GM21528 (cell line): Measurements from ENCODE around the gene PHACTR3.

Source experiments
- ATAC-seq: cut with Tn5 transposase; IDR thresholded peaks from one replicate; pipeline ENCODE4 v1.9.1; 2021; ENCODE audit warnings: mild to moderate bottlenecking, moderate library complexity; ENCODE audit not compliant: unreplicated experiment, low FRiP score

PHACTR3 gene

DNA sequence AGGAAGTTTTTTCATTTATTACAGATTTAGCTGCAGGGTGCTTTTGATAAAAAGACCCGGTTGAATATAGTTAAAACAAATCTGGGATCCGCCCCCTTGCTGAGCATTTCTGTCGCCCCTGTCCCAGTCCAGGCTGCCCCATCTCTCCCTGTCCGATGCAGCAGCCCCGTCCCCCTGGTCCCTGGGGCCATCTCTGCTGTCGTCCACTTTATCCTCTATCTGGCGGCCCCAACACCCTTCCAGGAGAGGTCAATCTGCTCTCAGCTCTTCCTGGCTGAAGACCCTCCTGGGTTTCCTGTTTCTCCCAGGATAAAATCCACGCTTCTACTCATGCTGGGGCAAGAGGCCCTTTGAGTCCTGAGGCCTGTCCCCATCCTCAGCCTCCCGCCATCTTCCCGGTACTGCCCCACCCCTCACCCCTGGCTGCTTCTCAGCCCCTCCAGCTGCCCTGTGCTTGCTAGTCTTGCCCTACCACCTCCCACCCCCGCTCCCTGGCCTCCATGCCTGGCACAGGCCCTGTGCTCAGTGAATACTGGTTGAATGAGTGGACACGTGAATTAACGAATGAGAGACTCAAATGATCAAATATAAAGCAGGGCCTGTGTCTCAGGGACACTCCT lies 16.0 kb upstream of the PHACTR3 start:
- ATAC-seq, result no peak

- no peak for ATAC-seq
Measured at GRCh38 chr20:59589086-59589684, 15.2 kb upstream of the PHACTR3 start.

DNA sequence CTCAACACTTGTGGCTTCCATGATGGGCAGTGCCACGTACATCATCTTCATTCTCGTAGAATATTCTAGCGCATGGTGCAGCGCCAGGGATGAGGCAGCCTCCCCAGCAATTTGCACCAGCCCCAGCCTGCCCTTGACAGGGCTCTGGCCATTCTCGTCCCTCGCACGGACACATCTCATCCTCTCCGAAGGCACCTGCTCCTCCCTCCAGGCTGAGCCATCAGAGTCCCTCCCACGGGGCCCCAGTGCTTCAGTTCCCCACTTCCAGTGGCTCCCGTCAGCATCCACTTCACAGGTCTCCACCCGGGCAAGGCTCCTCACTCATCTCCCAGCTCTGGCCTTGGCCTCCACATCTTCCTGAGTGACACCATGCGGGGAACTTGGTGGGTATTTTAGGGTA lies 13.3 kb upstream of the PHACTR3 start:
- ATAC-seq, result no peak

DNA sequence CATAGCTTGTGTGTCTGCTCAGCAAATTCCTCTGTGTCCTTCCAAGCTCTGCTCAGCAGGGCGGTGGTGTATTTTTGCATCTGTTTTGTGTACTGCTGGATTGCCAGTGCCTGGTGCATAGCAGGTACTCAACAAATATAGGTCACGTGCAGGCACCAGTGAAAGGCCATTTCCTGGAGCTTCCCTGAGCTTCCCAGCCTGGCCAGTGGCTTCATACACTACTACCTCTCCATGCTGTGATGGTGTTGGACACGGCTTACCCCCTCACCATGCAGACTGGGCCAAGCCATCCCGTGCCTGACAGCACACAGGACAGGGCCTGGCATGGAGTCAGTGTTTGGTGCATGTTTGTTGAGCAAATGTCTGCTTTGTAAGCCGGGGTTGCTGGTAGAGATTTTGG lies 7.7 kb upstream of the PHACTR3 start:
- ATAC-seq, result no peak

GRCh38 chr20:59597240-59597639 lies 7.1 kb upstream of the PHACTR3 start:
- ATAC-seq, result no peak

DNA sequence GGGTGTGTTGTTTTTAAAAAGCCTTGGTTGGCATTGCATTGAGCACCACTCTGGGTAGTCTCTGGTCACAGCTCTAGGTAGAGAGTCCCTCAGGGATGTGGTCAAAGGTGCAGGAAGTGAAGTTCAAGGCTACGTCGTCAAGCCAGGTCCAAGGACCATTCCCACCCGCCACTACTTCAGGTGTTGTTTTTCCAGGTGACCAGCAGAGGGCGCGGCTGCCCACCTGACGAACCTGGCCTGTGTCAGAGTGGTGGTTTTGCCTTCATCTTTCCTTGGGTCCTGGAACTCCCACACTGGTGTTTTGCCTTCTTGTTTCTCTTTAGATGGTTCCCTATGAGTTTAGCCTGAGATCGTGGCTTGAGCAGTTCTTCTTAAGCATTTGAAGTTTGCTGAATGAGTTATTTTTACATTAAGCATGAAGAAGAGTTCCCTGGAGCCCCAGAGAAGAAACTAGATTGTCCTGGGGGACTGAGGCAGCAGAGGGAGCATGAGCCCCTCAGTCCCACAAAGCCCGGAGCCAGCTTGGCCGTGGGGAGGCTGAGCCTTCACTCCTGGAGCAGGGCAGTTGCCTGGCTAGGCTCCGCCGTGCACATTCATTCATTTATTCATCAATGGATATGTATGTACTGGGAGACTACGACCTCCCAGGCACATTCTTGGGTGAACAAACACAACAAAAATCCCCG lies 5.6 kb upstream of the PHACTR3 start:
- ATAC-seq, result peak; percentile 55

DNA sequence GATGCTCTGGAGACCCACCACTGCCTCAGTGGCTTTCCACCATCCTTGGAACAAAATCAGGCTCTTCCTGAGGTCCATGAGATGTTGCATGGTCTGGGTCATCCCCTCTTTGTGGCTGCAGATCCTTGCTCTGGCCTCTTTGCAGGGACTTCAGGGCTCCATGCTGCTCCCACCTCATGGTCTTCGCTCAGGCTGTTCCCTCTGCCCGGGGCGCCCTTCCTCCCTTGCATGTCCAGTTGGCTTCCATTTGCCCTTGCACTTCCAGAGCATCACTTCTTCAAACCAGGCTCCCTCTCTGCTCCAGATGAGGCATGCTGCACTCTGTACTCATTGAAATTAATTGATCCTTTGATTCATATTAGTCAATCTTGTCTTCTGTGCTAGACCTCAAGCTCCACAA lies 4.4 kb upstream of the PHACTR3 start:
- ATAC-seq, result no peak

DNA sequence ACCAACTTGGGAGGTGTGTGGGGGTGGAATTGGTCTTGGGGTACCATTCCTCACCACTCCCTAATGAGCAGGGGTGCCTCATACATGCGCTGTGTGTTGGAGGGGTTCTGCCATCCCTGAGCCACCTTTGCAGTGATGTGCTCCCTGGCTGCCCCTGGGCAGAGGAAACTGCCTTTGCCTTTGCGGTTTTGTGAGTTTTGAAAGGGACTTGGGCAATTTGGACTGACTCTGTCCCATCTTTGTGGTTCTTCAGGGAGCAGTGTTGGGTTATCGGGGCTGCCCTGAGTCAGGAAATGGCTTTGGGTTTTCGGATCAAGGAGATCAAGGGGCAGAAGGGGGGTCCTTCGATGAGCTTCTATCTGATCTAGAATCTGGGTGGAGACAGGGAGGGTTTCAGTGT lies 3.9 kb upstream of the PHACTR3 start:
- no peak for ATAC-seq

DNA sequence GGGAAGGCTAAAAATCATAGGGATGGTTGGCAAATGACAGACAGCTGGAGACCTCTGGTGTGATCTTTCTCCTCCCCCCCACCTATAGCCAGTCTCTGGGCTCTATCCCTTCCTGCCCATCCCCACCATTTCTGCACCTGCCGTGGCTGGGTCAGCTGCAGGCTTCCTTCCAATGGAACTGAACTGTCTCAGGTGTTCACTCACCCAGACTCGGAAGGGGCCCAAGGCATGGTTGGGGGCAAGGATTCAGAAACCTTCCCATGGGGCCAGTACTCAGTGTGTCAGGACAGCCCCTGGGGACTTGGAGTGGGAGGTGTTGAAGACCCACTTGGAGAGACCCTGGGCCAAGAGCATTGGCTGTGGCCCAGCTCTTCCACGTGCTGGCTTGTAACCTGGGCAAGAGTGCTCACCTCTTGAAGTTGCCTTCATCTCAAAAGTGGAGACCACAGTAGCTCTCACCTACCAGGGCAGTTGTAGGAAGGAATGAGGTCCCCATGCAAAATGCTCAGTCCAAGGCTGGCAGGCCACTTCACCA lies 1.7 kb upstream of the PHACTR3 start:
- no peak for ATAC-seq

- ATAC-seq, result no peak
Measured at GRCh38 chr20:59603176-59603575, 1.2 kb upstream of the PHACTR3 start.

GRCh38 chr20:59604741-59605600 lies 631 bp downstream of the PHACTR3 start:
- ATAC-seq, result no peak

DNA sequence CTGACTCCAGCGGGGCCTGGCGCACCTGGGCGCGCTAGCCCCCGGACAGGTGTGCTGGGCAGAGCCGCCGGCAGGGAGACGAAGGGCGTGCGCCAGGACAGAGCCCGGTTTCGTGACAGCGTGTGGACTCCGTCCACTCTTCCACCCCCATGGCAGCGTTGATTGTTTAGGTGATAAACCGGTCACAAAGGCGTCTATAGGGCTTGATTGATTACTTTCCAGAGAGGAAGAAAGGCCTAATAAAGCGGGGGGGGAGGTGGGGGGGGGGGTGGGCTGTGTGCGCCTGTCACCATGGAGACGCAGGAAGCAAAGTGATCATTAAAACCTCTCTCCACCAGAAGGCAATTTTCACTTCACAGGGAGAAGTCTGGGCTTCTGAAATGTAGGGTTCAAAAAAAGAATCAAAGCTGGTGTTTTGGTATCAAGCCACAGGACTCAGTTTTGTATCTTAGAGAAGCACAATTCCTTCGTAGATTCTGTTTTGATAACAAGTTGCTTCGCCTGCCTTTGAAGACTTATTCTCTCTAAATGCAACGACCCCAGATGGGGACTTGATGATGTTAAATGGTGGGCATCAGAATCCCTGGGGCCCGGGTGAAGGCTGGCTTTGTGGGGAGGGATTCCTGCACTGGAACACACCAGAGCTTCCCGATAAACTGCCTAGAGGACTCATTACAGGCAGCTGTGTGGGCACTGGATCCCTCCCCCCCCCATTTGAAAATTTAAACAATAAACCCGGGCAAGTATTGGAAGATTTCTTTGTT lies 1.4 kb downstream of the PHACTR3 start:
- no peak for ATAC-seq

DNA sequence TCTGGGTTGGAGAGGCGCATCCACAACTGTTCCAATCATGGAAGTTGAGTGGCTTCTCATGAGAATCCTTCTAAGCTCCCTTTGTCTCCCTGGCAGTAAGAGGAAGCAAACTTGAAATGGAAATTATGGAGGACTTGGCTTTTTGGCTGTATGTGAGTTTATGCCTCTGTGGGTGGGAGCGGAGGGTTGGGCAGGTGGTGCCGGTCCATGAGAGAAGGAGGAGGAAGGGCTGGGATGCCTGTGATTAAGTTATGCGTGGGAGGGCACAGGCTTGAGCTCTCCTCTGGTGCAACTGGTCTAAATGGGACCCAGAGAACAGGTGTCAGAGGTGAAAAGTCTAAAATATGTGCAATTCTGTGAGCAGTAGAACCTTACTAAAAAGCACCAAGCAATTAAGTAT lies 2.2 kb downstream of the PHACTR3 start:
- no peak for ATAC-seq

DNA sequence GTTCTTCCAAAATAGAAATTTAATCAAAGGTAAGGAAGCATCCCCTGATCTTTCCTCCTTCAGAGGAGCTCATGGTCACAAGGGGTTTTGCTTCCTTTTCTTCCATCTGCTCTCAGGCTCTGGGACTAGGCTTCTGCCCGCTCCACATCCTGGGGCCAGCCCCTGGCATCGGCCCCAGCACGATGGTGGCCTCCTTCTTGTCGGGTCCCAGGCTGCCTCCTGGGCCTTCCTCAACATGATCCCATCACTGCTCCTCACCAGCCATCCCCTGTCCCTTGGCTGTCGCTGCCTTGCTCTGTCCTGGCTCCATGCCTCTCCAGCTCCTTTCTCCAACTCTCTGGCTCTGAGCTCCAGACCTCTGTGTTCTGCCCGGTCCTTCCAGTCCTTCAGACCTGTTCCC lies 4.1 kb downstream of the PHACTR3 start:
- ATAC-seq, result no peak

DNA sequence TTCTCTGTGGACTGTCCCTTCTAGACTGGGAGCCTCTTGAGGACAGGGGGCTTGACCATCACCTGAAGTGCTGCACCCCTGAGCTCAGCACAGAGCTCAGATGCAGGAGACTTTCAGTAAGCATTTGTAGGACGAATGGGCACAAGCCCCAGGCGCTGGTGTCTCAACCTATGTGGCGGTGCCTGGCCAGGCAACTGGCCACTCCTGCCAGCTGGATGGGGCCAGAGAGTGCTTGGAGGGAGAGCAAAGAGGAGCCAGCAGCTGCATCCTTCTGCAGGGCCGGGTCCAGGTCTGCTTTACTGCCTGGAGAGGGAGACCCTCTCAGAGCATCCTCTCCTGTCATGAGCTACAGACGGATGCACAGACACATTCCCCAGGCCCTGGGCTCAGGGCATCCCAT lies 4.5 kb downstream of the PHACTR3 start:
- no peak for ATAC-seq

DNA sequence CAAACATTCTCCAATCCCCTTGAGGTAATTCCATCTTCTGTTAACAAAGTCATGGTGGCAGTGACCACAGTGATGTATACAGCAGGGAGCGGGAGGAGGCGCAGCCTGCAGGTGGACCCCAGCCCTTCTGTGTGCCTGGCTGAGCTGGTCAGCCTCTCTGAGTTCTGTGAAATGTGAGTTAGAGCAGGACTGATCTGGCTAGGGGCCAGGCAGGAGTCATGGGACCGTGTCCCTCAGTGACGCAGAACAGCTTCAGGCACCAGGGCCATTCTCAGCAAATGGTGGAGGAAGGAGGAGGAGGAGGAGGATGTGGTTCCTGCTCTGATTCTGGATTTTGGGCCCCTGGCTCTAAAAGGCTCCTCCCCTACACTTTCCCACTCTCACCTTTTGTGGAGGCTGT lies 6.9 kb downstream of the PHACTR3 start:
- ATAC-seq, result no peak

- no peak for ATAC-seq
Measured at GRCh38 chr20:59613861-59614260, 9.5 kb downstream of the PHACTR3 start.

- ATAC-seq, result no peak
Measured at GRCh38 chr20:59614714-59615113, 10.4 kb downstream of the PHACTR3 start.

DNA sequence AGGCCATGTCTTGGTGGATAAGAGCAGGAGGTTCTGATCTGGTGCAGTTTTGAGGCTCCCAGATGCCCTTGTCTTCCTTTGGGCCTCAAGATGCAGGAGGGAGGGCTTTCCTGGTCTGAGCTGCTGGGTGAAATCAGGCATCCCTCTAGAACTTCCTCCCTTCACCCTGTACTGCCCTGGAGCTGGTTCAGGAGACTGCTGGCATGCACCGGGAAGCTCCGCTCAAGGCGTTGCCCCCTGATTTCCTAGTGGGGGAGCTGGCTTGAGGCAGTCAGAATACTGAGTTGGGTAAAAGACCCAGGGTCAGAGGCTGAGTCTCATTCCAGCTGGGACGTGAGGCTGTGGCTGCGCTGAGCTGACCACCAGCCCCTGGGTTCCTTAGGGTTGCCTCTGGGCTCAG lies 12.0 kb downstream of the PHACTR3 start:
- no peak for ATAC-seq

GRCh38 chr20:59617221-59617620 lies 12.9 kb downstream of the PHACTR3 start:
- no peak for ATAC-seq
